Measurements from ENCODE around the gene MYO18A. TPM values are rescaled to one million over a fixed set of nuclear protein-coding genes. Genes with fewer than 3 reads are reported as not detected.
A peak's percentile ranks its signal among the peaks of the same experiment; 100 is the strongest.

Gene MYO18A
- total RNA-seq, 3 donors from 2014 or later: 31.5 to 71.1 (median 42.3) TPM

GRCh38 chr17:29135464-29135863, 44.7 kb downstream of the MYO18A start:
- Histone ChIP-seq H3K4me3 (no peak overlapping the region), H3K27me3 (no peaks in the 10 kb centered on the region), H3K27ac (no peak overlapping the region), H3K9me3 (no peaks in the 10 kb centered on the region), H3K4me1 (peaks cover 0 to 4% of the 10 kb centered on the region in 2 donors), H3K36me3 (no peaks in the 10 kb centered on the region)
- no peak for DNase-seq (ENCODE audit: low spot score in 2 of 2)
- intact Hi-C loops (cut with DNase I; ENCODE audit: low total_unique reads): no loop called here
- TF ChIP-seq POLR2AphosphoS5 (IDR thresholded peaks at IDR 0.05) (no peak), CTCF (IDR thresholded peaks at IDR 0.05) (no peak)

- Histone ChIP-seq H3K4me3 (no peak overlapping the region), H3K9me3 (no peaks in the 10 kb centered on the region), H3K4me1 (no peaks in the 10 kb centered on the region), H3K27ac (no peak overlapping the region), H3K36me3 (no peaks in the 10 kb centered on the region), H3K27me3 (no peaks in the 10 kb centered on the region)
- TF ChIP-seq POLR2AphosphoS5 (IDR thresholded peaks at IDR 0.05) (no peak), CTCF (IDR thresholded peaks at IDR 0.05) (no peak), POLR2A (IDR thresholded peaks at IDR 0.05) (no peak)
- no peak for DNase-seq (ENCODE audit: low spot score in 2 of 2)
- intact Hi-C loops (cut with DNase I; ENCODE audit: low total_unique reads): no loop called here
These were observed 47.0 kb downstream of the MYO18A start for GRCh38 chr17:29133121-29133713.

- intact Hi-C loops (cut with DNase I; ENCODE audit: low total_unique reads): no loop called here
- DNase-seq (ENCODE audit: low spot score in 2 of 2): no peak
- Histone ChIP-seq H3K4me3 (no peak overlapping the region), H3K4me1 (no peaks in the 10 kb centered on the region), H3K36me3 (no peaks in the 10 kb centered on the region), H3K9me3 (no peaks in the 10 kb centered on the region), H3K27me3 (no peaks in the 10 kb centered on the region), H3K27ac (peak overlapping the region in 1 of 2 donors; percentile 54)
- TF ChIP-seq POLR2AphosphoS5 (IDR thresholded peaks at IDR 0.05): no peak
- no peak for TF ChIP-seq CTCF (IDR thresholded peaks at IDR 0.05)
- no peak for TF ChIP-seq POLR2A (IDR thresholded peaks at IDR 0.05)
These were observed 48.1 kb downstream of the MYO18A start for GRCh38 chr17:29131814-29132682.

GRCh38 chr17:29129731-29130130, 50.5 kb downstream of the MYO18A start:
- intact Hi-C loops (cut with DNase I; ENCODE audit: low total_unique reads): no loop called here
- TF ChIP-seq POLR2A (IDR thresholded peaks at IDR 0.05) (no peak), POLR2AphosphoS5 (IDR thresholded peaks at IDR 0.05) (no peak), CTCF (IDR thresholded peaks at IDR 0.05) (no peak)
- H3K36me3 ChIP-seq: no peaks in the 10 kb centered on the region
- H3K9me3 ChIP-seq: no peaks in the 10 kb centered on the region
- H3K27me3 ChIP-seq: no peaks in the 10 kb centered on the region
- H3K4me3 ChIP-seq: no peak overlapping the region
- no peak overlapping the region for H3K27ac ChIP-seq
- no peak for DNase-seq (ENCODE audit: low spot score in 2 of 2)
- no peaks in the 10 kb centered on the region for H3K4me1 ChIP-seq

- Histone ChIP-seq H3K9me3 (no peaks in the 10 kb centered on the region), H3K27me3 (no peaks in the 10 kb centered on the region), H3K36me3 (no peaks in the 10 kb centered on the region), H3K4me1 (no peaks in the 10 kb centered on the region), H3K4me3 (no peak overlapping the region), H3K27ac (no peak overlapping the region)
- TF ChIP-seq POLR2A (IDR thresholded peaks at IDR 0.05) (no peak), CTCF (IDR thresholded peaks at IDR 0.05) (no peak), POLR2AphosphoS5 (IDR thresholded peaks at IDR 0.05) (no peak)
- intact Hi-C loops (cut with DNase I; ENCODE audit: low total_unique reads): no loop called here
- DNase-seq (ENCODE audit: low spot score in 2 of 2): no peak
These were observed 52.4 kb downstream of the MYO18A start for GRCh38 chr17:29127840-29128239.

Measured in breast epithelium (tissue), 4 donors.